Hepatocyte (in vitro differentiated cells): Measurements from ENCODE around the gene HOOK1. TPM values are rescaled to one million over a fixed set of nuclear protein-coding genes. Genes with fewer than 3 reads are reported as not detected.
"Not testable (repeated sequence)": the region's sequence is repeated elsewhere in the genome, so short reads cannot be mapped to it uniquely, and the experiment has no call there.

Source experiments
- DNase-seq: peaks from one replicate; pipeline ENCODE4 v3.0.0-alpha.2; 2016; ENCODE audit warnings: low spot score
- H2AFZ ChIP-seq: fragments of 200-600 bp; sonication (generic); 2 replicates; pipeline ENCODE4 v1.6.0; 2016; ENCODE audit warnings: antibody characterized with exemption, mild to moderate bottlenecking
- H3K27ac ChIP-seq: fragments of 200-600 bp; sonication (generic); 2 replicates; pipeline ENCODE4 v1.5.1; 2016; ENCODE audit warnings: mild to moderate bottlenecking
- H3K27me3 ChIP-seq: fragments of 200-600 bp; sonication (generic); 2 replicates; pipeline ENCODE4 v1.6.1; 2016
- H3K36me3 ChIP-seq: fragments of 200-600 bp; sonication (generic); replicated peaks from 2 replicates; pipeline ENCODE4 v1.5.1; 2016; ENCODE audit warnings: low read depth; ENCODE audit not compliant: insufficient read depth
- H3K4me1 ChIP-seq: fragments of 200-600 bp; sonication (generic); 2 replicates; pipeline ENCODE4 v1.5.1; 2016; ENCODE audit warnings: mild to moderate bottlenecking, moderate library complexity; ENCODE audit not compliant: insufficient read depth
- H3K4me2 ChIP-seq: fragments of 200-600 bp; sonication (generic); 2 replicates; pipeline ENCODE4 v1.6.0; 2016
- H3K4me3 ChIP-seq: fragments of 200-600 bp; sonication (generic); 2 replicates; pipeline ENCODE4 v1.5.1; 2016; ENCODE audit warnings: mild to moderate bottlenecking
- H3K79me2 ChIP-seq: fragments of 200-600 bp; sonication (generic); 2 replicates; pipeline ENCODE4 v1.6.0; 2017; ENCODE audit warnings: mild to moderate bottlenecking
- H3K9me2 ChIP-seq: fragments of 200-600 bp; sonication (generic); replicated peaks from 2 replicates; pipeline ENCODE4 v1.6.0; 2017; ENCODE audit warnings: mild to moderate bottlenecking; ENCODE audit not compliant: insufficient read depth
- H3K9me3 ChIP-seq: fragments of 200-600 bp; sonication (generic); 2 replicates; pipeline ENCODE4 v1.5.1; 2016; ENCODE audit warnings: low read depth, mild to moderate bottlenecking
- H4K20me1 ChIP-seq: fragments of 200-600 bp; sonication (generic); 2 replicates; pipeline ENCODE4 v1.6.0; 2016; ENCODE audit warnings: mild to moderate bottlenecking; ENCODE audit not compliant: insufficient read depth, poor library complexity, severe bottlenecking
- EZH2 ChIP-seq: fragments of 200-600 bp; sonication (generic); IDR thresholded peaks from 2 replicates; pipeline ENCODE4 v1.6.1; 2016; ENCODE audit warnings: antibody characterized with exemption, mild to moderate bottlenecking, borderline replicate concordance
- EZH2phosphoT487 ChIP-seq: fragments of 200-600 bp; sonication (generic); IDR thresholded peaks from one replicate; pipeline ENCODE4 v1.6.1; 2018; ENCODE audit warnings: antibody characterized with exemption, mild to moderate bottlenecking, low read depth, moderate library complexity; ENCODE audit not compliant: unreplicated experiment, severe bottlenecking
- WGBS: methylation state at CpG from one replicate; pipeline ENCODE4 v1.1.6; 2016; ENCODE audit warnings: low lambda C conversion rate; ENCODE audit errors: missing lambda C conversion rate; 5-methylcytosine and 5-hydroxymethylcytosine counted together
- polyA plus RNA-seq: library from polyadenylated mRNA; unstranded; fragments of >200 nt; fragmentation: Nextera tagmentation; extraction: Ambion mirVana; gene quantifications from 2 replicates; pipeline ENCODE4 v1.2.1, GENCODE V29; 2016
- total RNA-seq: library from RNA; depleted of rRNA; stranded (reverse); fragments of >200 nt; gene quantifications from 2 replicates; pipeline ENCODE4 v1.2.3, GENCODE V29; 2014
- TF ChIP-seq, protein P1 (sequence below): fragments of 200-600 bp; sonication (generic); IDR thresholded peaks from 2 replicates; pipeline ENCODE4 v1.5.1; 2016; ENCODE audit warnings: antibody characterized with exemption, mild to moderate bottlenecking; ENCODE audit not compliant: poor library complexity

The HOOK1 gene
- total and polyA plus RNA-seq, 2 experiments from 2014 or later: 12.8 to 36.8 TPM

- H3K9me3 ChIP-seq: peaks cover under 1% of the 10 kb centered on the region
- H3K36me3 ChIP-seq: no peaks in the 10 kb centered on the region
- DNase-seq: no peak
- no peaks in the 10 kb centered on the region for H4K20me1 ChIP-seq
- 66% methylated on average over 2 of the region's 2 CpGs for WGBS
- H3K9me2 ChIP-seq: no peaks in the 10 kb centered on the region
- TF ChIP-seq, protein P1, sequence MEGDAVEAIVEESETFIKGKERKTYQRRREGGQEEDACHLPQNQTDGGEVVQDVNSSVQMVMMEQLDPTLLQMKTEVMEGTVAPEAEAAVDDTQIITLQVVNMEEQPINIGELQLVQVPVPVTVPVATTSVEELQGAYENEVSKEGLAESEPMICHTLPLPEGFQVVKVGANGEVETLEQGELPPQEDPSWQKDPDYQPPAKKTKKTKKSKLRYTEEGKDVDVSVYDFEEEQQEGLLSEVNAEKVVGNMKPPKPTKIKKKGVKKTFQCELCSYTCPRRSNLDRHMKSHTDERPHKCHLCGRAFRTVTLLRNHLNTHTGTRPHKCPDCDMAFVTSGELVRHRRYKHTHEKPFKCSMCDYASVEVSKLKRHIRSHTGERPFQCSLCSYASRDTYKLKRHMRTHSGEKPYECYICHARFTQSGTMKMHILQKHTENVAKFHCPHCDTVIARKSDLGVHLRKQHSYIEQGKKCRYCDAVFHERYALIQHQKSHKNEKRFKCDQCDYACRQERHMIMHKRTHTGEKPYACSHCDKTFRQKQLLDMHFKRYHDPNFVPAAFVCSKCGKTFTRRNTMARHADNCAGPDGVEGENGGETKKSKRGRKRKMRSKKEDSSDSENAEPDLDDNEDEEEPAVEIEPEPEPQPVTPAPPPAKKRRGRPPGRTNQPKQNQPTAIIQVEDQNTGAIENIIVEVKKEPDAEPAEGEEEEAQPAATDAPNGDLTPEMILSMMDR: no peak
- TF ChIP-seq EZH2 (no peak), EZH2phosphoT487 (no peak)
- no peak overlapping the region for H2AFZ ChIP-seq
- no peak overlapping the region for H3K27ac ChIP-seq
- no peaks in the 10 kb centered on the region for H3K27me3 ChIP-seq
- no peak overlapping the region for H3K4me2 ChIP-seq
- H3K4me1 ChIP-seq: peaks cover 10% of the 10 kb centered on the region
- no peak overlapping the region for H3K4me3 ChIP-seq
- no peaks in the 10 kb centered on the region for H3K79me2 ChIP-seq
Observed at GRCh38 chr1:59919746-59920145, 105.0 kb downstream of the HOOK1 start.

GRCh38 chr1:59921258-59921899, 106.6 kb downstream of the HOOK1 start:
- H3K4me3 ChIP-seq, H3K9me2 ChIP-seq: not testable (repeated sequence)
- 83% methylated on average over 6 of the region's 6 CpGs for WGBS

GRCh38 chr1:59924653-59925052, 109.9 kb downstream of the HOOK1 start:
- Histone ChIP-seq H2AFZ (no peak overlapping the region), H3K27me3 (peaks cover 22% of the 10 kb centered on the region), H3K27ac (no peak overlapping the region), H3K4me2 (no peak overlapping the region), H3K79me2 (no peaks in the 10 kb centered on the region), H3K4me1 (no peaks in the 10 kb centered on the region), H3K4me3 (no peak overlapping the region), H3K36me3 (no peaks in the 10 kb centered on the region), H4K20me1 (no peaks in the 10 kb centered on the region), H3K9me2 (no peaks in the 10 kb centered on the region), H3K9me3 (peaks cover 6% of the 10 kb centered on the region)
- TF ChIP-seq EZH2phosphoT487 (no peak), EZH2 (no peak)
- TF ChIP-seq, protein P1: no peak
- DNase-seq: no peak

More at GRCh38 chr1:59921258-59921899, 106.6 kb downstream of the HOOK1 start:
- not testable (repeated sequence) for DNase-seq, H2AFZ ChIP-seq, H3K27me3 ChIP-seq, H3K4me1 ChIP-seq, H3K4me2 ChIP-seq, H4K20me1 ChIP-seq, H3K27ac ChIP-seq, H3K9me3 ChIP-seq, H3K36me3 ChIP-seq, H3K79me2 ChIP-seq

Other genes with a start within 250 kb of the HOOK1 start
- gene CYP2J2, start 111.8 kb downstream of the HOOK1 start, total RNA-seq: 7.9 and 9.4 TPM in 2 replicates
- 2.7 and 6.1 TPM in 2 replicates for gene CYP2J2, start 111.8 kb downstream of the HOOK1 start, polyA plus RNA-seq